Measurements from ENCODE around the gene C1QTNF9B.

DNA sequence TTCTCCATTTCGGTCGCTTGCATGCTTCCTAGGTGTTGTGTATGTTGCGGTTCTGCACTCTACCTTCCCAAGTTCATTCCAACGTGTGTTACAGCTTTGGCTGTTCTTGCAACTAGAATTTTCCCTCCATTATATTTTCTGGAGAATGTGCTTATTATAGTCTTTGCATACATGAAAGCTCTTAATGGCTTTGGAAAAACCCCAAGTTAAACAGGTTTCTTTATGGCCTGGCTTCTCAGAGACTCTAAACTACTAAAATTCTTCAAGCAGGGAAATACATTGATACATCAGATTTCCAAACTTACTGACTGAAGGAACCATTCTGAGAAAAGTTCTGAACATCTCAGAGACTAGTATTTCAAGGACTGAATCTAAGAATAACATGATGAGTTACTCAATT is 20.0 kb downstream of the C1QTNF9B start:
- TF ChIP-seq, protein P1, sequence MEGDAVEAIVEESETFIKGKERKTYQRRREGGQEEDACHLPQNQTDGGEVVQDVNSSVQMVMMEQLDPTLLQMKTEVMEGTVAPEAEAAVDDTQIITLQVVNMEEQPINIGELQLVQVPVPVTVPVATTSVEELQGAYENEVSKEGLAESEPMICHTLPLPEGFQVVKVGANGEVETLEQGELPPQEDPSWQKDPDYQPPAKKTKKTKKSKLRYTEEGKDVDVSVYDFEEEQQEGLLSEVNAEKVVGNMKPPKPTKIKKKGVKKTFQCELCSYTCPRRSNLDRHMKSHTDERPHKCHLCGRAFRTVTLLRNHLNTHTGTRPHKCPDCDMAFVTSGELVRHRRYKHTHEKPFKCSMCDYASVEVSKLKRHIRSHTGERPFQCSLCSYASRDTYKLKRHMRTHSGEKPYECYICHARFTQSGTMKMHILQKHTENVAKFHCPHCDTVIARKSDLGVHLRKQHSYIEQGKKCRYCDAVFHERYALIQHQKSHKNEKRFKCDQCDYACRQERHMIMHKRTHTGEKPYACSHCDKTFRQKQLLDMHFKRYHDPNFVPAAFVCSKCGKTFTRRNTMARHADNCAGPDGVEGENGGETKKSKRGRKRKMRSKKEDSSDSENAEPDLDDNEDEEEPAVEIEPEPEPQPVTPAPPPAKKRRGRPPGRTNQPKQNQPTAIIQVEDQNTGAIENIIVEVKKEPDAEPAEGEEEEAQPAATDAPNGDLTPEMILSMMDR (IDR thresholded peaks at IDR 0.05), result no peak
- TF ChIP-seq EZH2 (IDR thresholded peaks at IDR 0.05; ENCODE audit: borderline replicate concordance, insufficient read depth, low read depth, low read length, poor library complexity, severe bottlenecking), result no peak
